Measurements from ENCODE around the gene MYO15B.

- TF ChIP-seq CTCF (IDR thresholded peaks at IDR 0.05) (no peak), REST (IDR thresholded peaks at IDR 0.05; ENCODE audit: insufficient read depth in 1 of 2, low read depth in 2 of 2, low read length in 1 of 2) (no peak)
Observed at GRCh38 chr17:75575728-75576127, 11.9 kb upstream of the MYO15B start.

Data from Panc1 (cell line).